Cardiac muscle cell (in vitro differentiated cells and primary cell): ENCODE data around the gene PCSK2. TPM values are rescaled to one million over a fixed set of nuclear protein-coding genes. Genes with fewer than 3 reads are reported as not detected.

Experiments used
- DNase-seq, 2 donors: peaks; one replicate each; pipeline versions ENCODE4 v3.0.0 to v3.0.0-alpha.2; 2010 to 2017; ENCODE audit warnings: low read depth in 1 of 2, low spot score in 1 of 2
- H3K27ac ChIP-seq: fragments of 200-600 bp; sonication (generic); 2 replicates; pipeline ENCODE4 v1.5.1; 2016
- H3K27me3 ChIP-seq: fragments of 200-600 bp; sonication (generic); 2 replicates; pipeline ENCODE4 v1.6.0; 2016; ENCODE audit warnings: control low read depth
- H3K36me3 ChIP-seq: fragments of 200-600 bp; sonication (generic); 2 replicates; pipeline ENCODE4 v1.5.1; 2016; ENCODE audit warnings: control low read depth
- H3K4me1 ChIP-seq: fragments of 200-600 bp; sonication (generic); 2 replicates; pipeline ENCODE4 v1.8.1; 2017; ENCODE audit warnings: low read depth, mild to moderate bottlenecking, mixed run types
- H3K4me3 ChIP-seq: fragments of 200-600 bp; sonication (generic); 2 replicates; pipeline ENCODE4 v1.5.1; 2016; ENCODE audit warnings: mild to moderate bottlenecking
- H3K9me3 ChIP-seq: fragments of 200-600 bp; sonication (generic); 2 replicates; pipeline ENCODE4 v1.5.1; 2017; ENCODE audit warnings: low read depth, mild to moderate bottlenecking, control low read depth
- polyA plus RNA-seq: library from polyadenylated mRNA; unstranded; fragments of >200 nt; fragmentation: Nextera tagmentation; extraction: Ambion mirVana; gene quantifications from 2 replicates; pipeline ENCODE4 v1.2.1, GENCODE V29; 2016
- total RNA-seq: library from RNA; depleted of rRNA; stranded (reverse); fragments of >200 nt; gene quantifications from 2 replicates; pipeline ENCODE4 v1.2.3, GENCODE V29; 2016
- TF ChIP-seq, protein P1 (sequence below): IDR thresholded peaks from 2 replicates; pipeline ENCODE4 v1.5.1; 2012; ENCODE audit warnings: low read depth, mild to moderate bottlenecking, low read length

Gene PCSK2
- total and polyA plus RNA-seq, 2 experiments from 2014 or later: 0.12 to 0.66 TPM

DNA sequence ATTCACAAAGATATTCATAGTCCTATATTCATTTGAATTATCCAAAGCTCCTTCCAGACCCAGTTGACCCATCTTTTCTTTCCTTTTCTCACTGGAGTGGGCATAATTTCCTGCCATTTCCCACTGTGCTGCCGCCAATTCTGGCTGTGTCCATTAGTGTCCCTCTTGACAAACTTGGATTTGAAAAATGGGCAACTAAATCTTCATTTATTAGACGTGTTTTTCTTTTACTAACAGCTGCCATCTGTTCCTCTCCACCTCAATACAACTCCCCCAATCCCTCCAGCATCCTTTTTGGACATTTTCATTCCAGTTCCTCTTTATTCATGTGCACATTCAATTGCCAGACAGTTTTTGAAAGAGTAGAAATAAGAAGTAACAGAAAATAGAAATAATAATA is 90.5 kb downstream of the PCSK2 start:
- H3K36me3 ChIP-seq: no peaks in the 10 kb centered on the region
- no peak for DNase-seq
- TF ChIP-seq, protein P1, sequence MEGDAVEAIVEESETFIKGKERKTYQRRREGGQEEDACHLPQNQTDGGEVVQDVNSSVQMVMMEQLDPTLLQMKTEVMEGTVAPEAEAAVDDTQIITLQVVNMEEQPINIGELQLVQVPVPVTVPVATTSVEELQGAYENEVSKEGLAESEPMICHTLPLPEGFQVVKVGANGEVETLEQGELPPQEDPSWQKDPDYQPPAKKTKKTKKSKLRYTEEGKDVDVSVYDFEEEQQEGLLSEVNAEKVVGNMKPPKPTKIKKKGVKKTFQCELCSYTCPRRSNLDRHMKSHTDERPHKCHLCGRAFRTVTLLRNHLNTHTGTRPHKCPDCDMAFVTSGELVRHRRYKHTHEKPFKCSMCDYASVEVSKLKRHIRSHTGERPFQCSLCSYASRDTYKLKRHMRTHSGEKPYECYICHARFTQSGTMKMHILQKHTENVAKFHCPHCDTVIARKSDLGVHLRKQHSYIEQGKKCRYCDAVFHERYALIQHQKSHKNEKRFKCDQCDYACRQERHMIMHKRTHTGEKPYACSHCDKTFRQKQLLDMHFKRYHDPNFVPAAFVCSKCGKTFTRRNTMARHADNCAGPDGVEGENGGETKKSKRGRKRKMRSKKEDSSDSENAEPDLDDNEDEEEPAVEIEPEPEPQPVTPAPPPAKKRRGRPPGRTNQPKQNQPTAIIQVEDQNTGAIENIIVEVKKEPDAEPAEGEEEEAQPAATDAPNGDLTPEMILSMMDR: no peak
- H3K4me1 ChIP-seq: no peaks in the 10 kb centered on the region
- no peak overlapping the region for H3K4me3 ChIP-seq
- no peaks in the 10 kb centered on the region for H3K9me3 ChIP-seq
- H3K27ac ChIP-seq: no peak overlapping the region
- no peaks in the 10 kb centered on the region for H3K27me3 ChIP-seq

DNA sequence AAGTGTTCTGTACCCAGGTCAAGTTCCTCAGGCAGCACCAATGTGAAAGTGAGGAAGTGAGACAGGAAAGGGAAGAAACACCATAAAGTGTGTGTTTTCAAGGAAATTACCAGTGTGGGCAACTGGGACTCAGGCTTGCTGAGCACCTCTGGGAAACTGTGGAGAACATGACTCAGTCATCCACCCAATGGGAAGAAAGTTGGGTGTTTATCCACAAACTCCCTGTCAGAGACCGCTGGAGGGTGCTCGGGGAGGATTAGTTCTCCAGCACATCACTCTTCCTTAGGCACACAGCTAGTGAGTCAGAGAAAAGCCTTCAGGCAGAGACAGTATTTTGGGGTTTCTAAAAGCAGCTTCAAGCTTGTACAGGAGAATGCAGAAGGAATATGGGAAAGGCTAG is 93.6 kb downstream of the PCSK2 start:
- DNase-seq: no peak
- Histone ChIP-seq H3K4me1 (no peaks in the 10 kb centered on the region), H3K27me3 (no peaks in the 10 kb centered on the region), H3K9me3 (no peaks in the 10 kb centered on the region), H3K4me3 (no peak overlapping the region), H3K27ac (no peak overlapping the region), H3K36me3 (no peaks in the 10 kb centered on the region)
- TF ChIP-seq, protein P1: no peak

DNA sequence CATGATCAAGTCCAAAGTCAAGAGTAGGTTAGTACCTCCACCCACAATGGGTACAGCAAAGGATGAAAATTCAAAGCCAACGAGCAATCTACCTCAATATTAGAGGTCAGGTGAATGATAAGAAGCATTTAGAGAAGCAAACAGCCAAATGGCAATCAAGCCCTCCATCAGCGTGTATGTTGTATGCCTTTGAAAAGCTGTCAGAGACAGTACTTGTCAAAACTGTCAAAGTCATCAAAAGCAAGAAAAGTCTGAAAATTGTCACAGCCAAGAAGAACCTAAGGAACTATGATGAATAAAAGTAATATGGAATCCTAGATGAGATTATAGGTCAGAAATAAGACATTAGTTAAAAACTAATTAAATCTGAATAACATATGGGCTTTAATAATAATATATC is 99.3 kb downstream of the PCSK2 start:
- H3K9me3 ChIP-seq: no peaks in the 10 kb centered on the region
- TF ChIP-seq, protein P1: no peak
- H3K27me3 ChIP-seq: no peaks in the 10 kb centered on the region
- H3K4me3 ChIP-seq: no peak overlapping the region
- no peaks in the 10 kb centered on the region for H3K4me1 ChIP-seq
- H3K36me3 ChIP-seq: no peaks in the 10 kb centered on the region
- no peak for DNase-seq
- H3K27ac ChIP-seq: no peak overlapping the region

DNA sequence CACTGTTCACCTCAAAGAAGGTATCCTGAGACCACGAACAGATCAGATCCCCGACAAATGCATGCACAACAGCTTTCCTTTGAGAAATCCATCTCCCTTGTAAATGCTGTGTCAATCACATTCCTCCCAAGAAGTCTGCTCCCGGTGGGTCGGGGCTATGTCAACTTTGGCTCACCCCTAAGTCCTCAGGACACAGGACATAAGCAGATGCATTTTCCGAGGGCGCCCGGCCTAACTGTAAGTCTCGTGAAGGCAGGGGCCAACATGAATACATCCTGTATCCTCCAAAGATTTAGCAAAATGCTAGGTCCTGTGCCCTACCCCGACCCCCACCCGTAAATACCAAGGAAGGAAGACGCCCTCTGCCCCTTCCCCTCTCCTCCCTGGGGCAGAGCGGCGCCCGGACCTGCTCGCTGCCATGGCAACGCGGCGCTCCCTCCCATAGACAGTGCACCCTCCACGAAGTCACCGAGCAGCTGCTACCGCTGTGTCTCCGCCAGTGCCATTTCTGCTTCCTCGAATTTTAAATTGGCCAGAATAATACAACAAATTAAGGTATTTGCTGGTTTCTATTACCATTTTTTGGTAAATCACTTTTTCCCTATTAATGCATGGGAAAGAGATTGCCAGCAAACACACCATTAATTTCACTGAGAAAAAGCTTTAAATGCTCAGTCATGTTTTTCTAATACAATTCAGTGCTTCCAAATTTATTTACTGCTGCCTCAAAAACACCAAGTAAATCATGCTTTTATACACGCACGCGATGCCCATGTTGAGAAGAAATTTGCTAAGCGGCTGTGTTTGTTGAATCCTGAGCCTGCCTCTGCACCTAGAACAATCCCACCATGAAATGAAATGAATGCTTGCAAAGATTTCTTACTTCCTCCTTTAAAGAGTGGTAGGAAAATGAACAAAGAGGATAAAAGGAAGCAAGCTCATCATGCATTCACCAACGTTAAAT is 100.6 kb downstream of the PCSK2 start:
- peak in 1 of 2 donors; percentile 7 for DNase-seq
- TF ChIP-seq, protein P1: no peak

DNA sequence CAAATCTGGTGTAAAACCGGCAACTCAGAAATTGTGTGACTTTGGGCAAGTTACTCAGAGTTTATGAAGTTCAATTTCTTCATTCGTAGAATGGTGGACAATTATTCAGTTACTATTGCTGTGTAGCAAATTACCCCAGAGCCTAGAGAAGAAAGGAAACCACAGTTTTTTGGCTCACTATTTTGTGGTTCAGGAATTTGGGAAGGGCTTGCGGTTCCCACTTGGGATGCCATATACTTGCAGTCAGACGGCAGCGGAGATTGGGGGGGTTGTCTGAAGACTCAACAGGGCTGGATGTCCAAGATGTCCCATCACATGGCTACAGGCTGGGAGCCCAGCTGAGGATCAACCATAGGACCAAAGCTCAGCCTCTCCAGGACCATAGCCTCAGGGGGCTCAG is 108.1 kb downstream of the PCSK2 start:
- TF ChIP-seq, protein P1: no peak
- no peak overlapping the region for H3K27ac ChIP-seq
- no peak overlapping the region for H3K4me3 ChIP-seq
- H3K36me3 ChIP-seq: no peaks in the 10 kb centered on the region
- no peaks in the 10 kb centered on the region for H3K4me1 ChIP-seq
- H3K9me3 ChIP-seq: no peaks in the 10 kb centered on the region
- H3K27me3 ChIP-seq: no peaks in the 10 kb centered on the region
- no peak for DNase-seq

More for the DNA sequence above, 100.6 kb downstream of the PCSK2 start:
- H3K27me3 ChIP-seq: no peaks in the 10 kb centered on the region
- no peak overlapping the region for H3K4me3 ChIP-seq
- no peaks in the 10 kb centered on the region for H3K4me1 ChIP-seq
- H3K27ac ChIP-seq: no peak overlapping the region
- no peaks in the 10 kb centered on the region for H3K9me3 ChIP-seq
- H3K36me3 ChIP-seq: no peaks in the 10 kb centered on the region
